Bronchial epithelial cell (primary cell): ENCODE results near the gene SGMS1. TPM values are rescaled to one million over a fixed set of nuclear protein-coding genes. Genes with fewer than 3 reads are reported as not detected.

ENCODE experiments used
- DNase-seq: peaks from one replicate; pipeline ENCODE4 v3.0.0-alpha.2; 2010; ENCODE audit warnings: low read depth
- FAIRE-seq: peaks from 2 replicates; lab custom pipeline; 2011; peaks lifted over from hg19 to GRCh38; lab: Jason Lieb, UNC
- H3K27me3 ChIP-seq: 2 replicates; pipeline ENCODE4 v1.5.1; 2011; ENCODE audit warnings: low read length; ENCODE audit not compliant: control insufficient read depth, insufficient read depth
- H3K36me3 ChIP-seq: 2 replicates; pipeline ENCODE4 v1.5.1; 2011; ENCODE audit warnings: low read length; ENCODE audit not compliant: control insufficient read depth, insufficient read depth
- H3K4me3 ChIP-seq: 2 replicates; pipeline ENCODE4 v1.5.1; 2011; ENCODE audit warnings: mild to moderate bottlenecking, low read depth, low read length, control low read depth
- CTCF ChIP-seq: IDR thresholded peaks from 2 replicates; pipeline ENCODE4 v1.5.1; 2011; ENCODE audit warnings: mild to moderate bottlenecking, moderate library complexity, low read length, control low read depth, inconsistent platforms; ENCODE audit not compliant: insufficient read depth, severe bottlenecking
- total RNA-seq: library from RNA; depleted of rRNA; stranded (reverse); fragments of >200 nt; gene quantifications from 2 replicates; pipeline ENCODE4 v1.2.1, GENCODE V29; 2014

SGMS1 gene
- total RNA-seq, 1 donor from 2014 or later: 21.3 TPM

GRCh38 chr10:50322077-50322476 lies 301.7 kb downstream of the SGMS1 start:
- Histone ChIP-seq H3K4me3 (no peak overlapping the region), H3K36me3 (no peaks in the 10 kb centered on the region), H3K27me3 (no peaks in the 10 kb centered on the region)
- no peak for TF ChIP-seq CTCF
- DNase-seq (peak; percentile 95), FAIRE-seq (no peak)

DNA sequence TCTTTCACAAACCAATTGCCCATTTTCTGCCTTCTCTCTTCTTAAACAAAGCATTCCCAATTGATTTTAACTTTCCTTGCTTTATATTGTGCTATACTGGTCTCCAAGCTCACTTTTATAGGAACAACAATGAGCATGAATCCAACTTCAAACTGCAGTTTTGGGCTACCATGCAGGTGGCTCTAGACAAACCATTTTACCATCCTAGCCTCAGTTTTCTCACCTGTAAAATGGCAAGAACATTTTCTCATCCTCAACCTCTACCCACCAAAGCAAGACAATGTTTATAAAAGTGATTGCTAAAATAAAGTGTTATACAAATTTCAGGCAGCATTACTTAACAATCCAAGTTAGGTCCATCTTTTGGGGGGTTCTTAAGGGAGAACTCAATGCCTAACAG lies 305.6 kb downstream of the SGMS1 start:
- no peak for FAIRE-seq
- DNase-seq: peak; percentile 29
- Histone ChIP-seq H3K36me3 (no peaks in the 10 kb centered on the region), H3K27me3 (no peaks in the 10 kb centered on the region), H3K4me3 (no peak overlapping the region)
- TF ChIP-seq CTCF: no peak

- DNase-seq: peak; percentile 61
- H3K27me3 ChIP-seq: no peaks in the 10 kb centered on the region
- H3K36me3 ChIP-seq: no peaks in the 10 kb centered on the region
- no peak for TF ChIP-seq CTCF
- FAIRE-seq: no peak
- no peak overlapping the region for H3K4me3 ChIP-seq
Observed at GRCh38 chr10:50316695-50317648, 306.8 kb downstream of the SGMS1 start.

DNA sequence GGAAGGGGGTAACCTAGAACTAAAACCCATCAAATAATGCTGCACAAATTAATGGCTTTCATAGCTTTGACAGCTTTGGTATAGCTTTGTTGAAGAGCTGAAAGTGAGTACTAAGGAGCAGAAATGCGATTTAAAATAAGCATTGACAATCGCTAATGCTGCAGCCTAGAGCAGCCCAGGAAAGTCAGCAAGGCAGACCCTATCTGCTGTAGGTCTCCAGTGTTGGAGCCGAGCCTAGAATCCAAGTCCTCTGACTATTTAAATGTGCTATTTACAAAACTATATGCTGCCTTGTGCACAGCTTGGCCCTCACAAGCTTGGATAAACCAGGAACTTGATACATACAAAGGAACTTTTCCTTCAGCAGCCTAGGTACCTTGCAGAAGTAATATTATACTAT lies 307.6 kb downstream of the SGMS1 start:
- DNase-seq (no peak), FAIRE-seq (no peak)
- Histone ChIP-seq H3K4me3 (no peak overlapping the region), H3K27me3 (no peaks in the 10 kb centered on the region), H3K36me3 (peaks cover under 1% of the 10 kb centered on the region)
- TF ChIP-seq CTCF: no peak

GRCh38 chr10:50315424-50315823 lies 308.3 kb downstream of the SGMS1 start:
- no peak for TF ChIP-seq CTCF
- DNase-seq: no peak
- Histone ChIP-seq H3K27me3 (no peaks in the 10 kb centered on the region), H3K36me3 (peaks cover 5% of the 10 kb centered on the region), H3K4me3 (no peak overlapping the region)
- no peak for FAIRE-seq
